NCI-H1436 (cell line): ENCODE measurements around the gene MYO18B.

Source experiments
- DNase-seq: peaks from one replicate; lab custom pipeline; 2025; lab: John Stamatoyannopoulos, UW

Gene MYO18B

GRCh38 chr22:25903294-25903693, 161.3 kb downstream of the MYO18B start:
- no peak for DNase-seq

DNA sequence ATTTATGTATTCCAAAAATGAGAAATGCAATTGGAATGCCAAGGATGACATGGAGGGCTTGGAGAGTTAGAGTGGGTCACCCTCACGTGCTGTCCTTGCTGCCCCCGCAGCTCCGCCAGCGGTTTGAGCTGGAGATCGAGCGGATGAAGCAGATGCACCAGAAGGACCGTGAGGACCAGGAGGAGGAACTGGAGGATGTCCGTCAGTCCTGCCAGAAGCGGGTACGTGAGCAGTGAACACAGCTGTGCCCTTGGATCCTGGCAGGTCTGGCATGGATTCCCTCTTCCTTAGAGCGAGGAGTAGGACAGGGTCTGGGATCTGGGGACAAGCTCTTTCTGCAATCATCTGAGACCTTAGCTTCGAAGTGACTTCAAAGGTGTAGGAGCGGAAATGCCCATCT, 166.2 kb downstream of the MYO18B start:
- DNase-seq, result no peak

- no peak for DNase-seq
Observed at GRCh38 chr22:25908755-25909154, 166.8 kb downstream of the MYO18B start.

DNA sequence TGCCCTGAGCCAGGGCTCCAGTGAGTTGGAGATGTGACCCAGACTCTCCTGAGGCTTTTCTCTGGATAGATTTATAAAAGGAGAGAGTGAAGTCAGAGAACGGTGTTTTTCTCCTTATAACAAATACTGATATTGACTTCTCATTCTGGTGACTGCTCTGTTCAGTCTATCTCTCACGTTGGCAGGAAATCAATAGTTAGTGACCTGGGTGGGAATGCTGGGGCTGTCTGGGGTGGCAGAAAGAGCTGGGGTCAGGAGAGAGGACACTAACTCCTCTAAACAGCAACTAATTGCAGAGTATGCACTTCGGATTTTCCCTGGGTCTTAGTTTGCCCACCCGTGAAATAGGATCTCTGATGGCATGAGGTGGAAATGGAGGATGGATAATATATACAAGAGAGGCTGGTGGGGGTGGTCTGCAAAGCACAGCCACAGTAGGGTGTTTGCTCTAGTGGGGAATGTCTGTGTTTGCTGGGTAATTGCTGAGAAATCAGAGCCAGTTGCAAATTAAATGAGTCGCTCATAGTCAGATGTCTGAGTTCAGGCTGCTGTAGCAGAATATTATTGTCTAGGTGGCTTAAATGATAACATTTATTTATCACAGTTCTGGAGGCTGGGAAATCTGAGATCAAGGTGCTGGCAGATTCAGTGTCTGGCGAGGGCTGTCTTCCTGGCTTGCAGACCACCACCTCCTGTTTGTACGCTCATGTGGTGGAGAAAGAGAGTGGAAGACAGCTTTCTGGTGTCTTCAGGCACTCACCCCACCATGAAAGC, 167.8 kb downstream of the MYO18B start:
- DNase-seq, result no peak

DNA sequence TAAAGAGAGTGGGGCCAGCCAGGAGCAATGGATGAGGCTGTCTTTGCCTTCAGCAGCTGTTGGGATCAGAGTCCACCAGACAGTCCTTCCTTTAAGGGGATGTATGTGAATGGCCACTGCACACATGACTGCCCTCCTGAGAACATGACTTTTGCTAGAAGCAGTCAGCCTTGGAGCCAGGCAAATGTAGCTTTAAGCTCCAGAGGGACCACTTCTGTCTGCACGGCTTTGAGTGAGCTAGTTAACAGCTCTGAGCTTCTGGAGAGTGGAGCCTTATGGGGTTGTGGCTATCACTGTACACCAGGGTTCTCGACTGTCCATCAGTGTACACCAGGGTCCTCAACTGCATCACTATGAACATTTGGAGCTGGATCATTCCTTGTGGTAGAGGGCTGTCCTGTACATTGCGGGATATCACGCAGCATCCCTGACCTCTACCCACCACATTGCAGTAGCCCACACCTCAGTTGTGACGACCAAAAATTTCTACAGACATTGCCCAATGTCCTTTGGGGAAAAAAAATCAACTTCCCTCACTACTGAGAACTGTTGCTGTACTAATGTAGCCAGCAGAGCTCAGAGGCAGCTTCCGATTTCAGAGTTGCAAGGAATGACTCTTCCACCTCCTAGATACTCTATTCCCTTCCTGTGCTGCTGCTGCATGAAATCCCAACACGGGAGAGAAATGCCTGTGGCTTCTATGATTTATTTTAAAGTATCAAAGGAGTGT, 169.4 kb downstream of the MYO18B start:
- DNase-seq, result no peak

DNA sequence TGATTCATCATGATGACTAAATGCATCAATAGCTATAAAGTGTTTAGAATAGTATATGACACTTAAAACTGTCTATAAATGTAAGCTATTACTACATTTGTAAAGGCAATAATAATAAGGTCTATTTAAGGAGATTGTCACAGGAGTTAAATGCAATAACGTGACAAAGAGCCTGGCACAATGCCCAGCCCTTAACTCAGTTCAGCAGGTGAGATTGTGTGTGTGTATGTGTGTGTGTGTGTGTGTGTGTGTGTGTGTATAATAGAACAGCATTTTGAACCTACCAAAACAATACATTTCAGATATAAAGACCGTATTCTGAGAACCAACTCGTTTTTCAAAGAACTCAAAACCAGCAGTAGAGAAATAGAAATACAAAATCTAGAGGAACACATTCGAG, 177.5 kb downstream of the MYO18B start:
- DNase-seq, result peak; percentile 92

- DNase-seq, result no peak
Observed at GRCh38 chr22:25922141-25922540, 180.2 kb downstream of the MYO18B start.

DNA sequence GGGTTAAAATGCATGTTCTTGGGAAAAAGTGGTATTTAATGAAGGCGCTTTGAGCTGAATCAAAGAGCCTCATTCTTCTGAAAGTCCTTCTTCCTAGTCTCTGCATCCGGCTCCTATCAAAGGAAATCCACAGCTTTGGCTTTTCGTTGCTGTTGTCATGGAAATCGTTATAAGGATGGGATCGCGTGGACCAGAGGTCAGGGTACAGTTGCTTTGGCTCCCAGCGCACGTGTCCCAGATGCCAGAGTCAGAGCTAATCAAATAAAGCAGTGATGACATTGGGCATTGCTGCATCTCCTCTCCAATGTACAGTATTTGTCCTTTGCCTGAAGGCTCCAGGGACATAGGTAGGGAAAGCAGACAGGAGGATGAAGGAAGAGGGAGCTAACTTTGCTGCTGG, 181.9 kb downstream of the MYO18B start:
- DNase-seq, result no peak

DNA sequence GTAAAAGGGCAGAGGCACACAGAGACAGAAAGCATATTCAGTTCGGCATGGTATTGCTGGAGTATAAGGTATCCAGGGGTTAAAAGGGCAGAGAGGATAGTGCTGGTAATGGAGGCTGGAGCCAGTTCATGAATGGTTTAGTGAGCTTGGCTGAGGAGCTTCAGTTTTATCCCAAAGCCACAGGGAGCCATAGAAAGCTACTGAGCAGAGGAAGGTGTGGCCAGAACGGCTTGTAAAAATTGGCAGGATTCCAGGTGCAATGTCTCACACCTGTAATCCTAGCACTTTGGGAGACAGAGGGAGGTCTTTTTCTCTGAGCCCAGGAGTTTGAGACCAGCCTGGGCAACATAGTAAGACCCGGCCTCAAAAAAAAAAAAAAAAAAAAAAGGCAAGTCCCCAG, 186.1 kb downstream of the MYO18B start:
- no peak for DNase-seq

DNA sequence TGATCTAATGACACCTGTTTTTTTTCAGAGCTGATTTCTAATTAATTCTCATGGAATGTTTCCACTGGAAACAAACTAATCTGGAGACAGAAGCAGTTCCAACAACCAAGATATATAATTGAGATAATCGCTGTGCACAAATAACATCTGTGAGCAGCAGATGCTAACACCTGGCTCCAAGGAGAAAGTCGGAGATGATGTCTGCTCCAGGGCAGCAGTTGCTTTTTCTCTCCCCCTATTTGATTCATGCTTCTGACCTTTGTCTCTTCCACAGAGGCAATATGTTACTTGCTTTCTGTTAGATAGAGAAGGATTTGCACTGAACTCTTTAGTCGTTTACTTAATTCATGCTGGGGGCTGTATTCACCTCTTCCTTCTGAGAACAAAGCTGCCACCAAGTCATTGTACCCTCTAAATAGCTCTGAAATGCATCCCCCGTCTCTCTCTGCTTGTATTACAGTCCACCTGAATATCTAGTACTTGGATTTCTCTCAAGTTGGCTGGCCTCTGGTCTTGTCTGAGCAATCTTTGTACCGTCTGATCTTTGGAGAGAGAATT, 187.4 kb downstream of the MYO18B start:
- no peak for DNase-seq

DNA sequence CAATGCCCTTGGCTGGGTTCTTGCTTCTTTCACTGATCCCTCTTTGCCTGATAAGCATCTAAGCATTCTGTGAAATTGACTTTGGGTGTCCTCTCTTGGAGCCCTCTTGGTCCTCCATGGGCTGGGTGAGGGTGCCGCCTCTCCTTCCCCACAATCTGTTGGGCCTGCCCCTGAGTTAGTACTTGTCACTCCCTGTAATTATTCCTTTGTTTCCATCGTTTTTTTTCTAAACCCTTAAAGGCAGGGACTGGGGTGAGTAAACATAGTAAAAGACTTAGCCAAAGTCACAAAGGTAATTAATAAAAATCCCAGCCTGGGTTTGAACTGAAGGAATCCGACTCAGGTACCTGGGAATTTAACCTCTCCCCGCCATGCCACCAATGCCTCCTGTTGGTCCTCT, 188.1 kb downstream of the MYO18B start:
- DNase-seq, result no peak

- DNase-seq, result peak; percentile 90
Observed at GRCh38 chr22:25930788-25931310, 188.9 kb downstream of the MYO18B start.

DNA sequence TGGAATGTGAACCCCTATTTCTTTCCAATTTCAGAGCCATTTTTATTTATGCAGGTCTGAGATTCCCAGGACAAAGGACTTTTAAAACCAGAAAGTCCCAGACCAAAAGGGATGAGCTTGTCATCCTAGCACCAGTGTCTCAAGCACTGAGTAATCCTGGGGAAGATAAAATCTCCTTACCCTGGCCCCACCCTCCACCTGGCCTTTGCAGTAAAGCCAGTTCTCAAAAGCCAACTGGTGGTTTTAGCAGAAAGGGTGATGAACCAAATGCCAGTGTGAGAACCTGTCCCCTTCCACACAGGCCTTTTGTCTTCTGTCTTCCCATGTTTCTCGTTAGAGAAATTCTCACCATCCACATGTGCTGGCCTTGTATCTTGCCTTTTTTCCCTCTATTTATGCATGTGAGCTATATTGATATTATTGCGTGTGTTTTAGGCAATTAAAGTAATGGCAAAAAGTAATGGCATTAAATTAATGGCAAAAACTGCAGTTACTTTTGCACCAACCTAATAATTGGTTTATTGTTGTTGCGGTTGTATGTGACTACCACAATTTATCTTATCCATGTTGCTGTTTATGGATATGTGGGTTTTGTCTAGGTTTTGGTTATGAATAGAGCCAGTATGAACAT, 191.3 kb downstream of the MYO18B start:
- DNase-seq, result no peak

DNA sequence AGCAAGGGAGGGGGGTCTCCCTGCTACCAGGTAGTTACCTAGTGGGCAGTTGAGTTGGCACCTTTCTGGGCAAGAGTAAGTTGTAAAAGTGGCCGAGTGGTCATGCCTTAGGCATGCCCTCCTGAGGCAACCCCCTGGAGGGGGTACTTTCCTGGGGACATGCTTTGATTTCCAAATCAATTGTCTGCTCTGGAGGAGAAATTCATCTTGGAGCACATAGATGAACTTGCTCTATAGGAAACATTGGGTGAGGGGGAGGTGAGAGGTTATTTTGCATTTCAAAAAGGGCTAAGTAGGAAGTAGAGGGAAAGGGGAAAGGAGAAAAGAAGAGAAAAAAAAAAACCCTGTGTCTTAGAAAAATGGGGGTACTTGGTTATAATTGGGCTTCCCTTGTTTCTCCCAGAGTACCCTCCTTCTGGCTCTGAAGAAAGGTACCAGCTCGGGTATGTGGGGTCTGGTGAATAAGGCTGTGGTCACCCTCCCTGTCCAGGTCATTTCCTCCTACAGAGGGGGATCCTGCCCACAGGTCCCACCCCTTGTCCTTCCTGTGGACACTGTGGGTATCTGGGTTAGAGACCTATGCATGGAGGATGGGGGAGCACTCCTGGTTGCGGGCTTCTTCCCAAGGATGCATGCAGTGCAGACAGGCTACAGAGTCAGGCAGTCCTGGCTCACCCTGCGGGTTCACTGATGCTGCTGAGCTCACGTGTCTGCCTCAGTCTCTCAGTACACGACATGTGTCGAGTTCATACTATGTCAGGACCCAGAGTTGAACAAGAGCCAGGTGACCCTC, 193.5 kb downstream of the MYO18B start:
- DNase-seq, result no peak

GRCh38 chr22:25938151-25938550, 196.2 kb downstream of the MYO18B start:
- no peak for DNase-seq

- no peak for DNase-seq
Observed at GRCh38 chr22:25939384-25939783, 197.4 kb downstream of the MYO18B start.

GRCh38 chr22:25940479-25940878, 198.5 kb downstream of the MYO18B start:
- DNase-seq, result no peak

GRCh38 chr22:25941365-25941960, 199.5 kb downstream of the MYO18B start:
- DNase-seq, result no peak

DNA sequence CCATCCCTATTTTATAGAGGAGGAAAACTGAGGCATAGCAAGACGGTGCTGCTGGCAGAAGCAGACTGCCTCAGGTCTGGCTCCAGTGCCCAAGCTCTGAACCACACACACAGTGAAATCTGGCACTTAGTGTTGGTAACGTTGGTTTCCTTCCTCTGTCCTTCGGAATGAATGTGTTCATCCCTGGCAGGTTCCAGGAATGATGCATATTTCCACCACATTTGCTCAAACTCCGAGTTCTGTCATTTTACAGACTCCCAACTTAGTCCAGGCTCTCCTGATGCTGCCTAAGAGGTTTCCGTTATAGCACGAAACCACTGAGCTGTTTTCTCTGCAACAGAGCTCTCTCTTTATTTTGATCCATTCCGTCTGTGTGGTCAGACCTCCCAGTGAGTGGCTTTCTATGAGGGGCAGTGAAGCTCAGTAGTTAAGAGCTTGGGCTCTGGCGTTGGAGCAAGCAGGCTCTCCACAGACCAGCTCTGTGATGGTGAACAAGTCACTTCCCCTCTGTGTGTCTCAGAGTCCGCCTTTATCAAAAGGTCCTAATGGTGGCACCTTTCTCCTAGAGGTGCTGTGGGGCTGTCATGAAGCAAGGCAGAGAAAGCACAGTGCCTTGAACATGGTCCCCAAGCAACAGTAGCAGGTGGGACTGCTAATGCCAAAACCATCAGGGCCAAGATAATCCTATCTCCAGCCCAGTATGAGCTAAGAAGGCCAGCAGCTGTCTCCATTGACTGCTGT, 200.3 kb downstream of the MYO18B start:
- DNase-seq, result no peak

DNA sequence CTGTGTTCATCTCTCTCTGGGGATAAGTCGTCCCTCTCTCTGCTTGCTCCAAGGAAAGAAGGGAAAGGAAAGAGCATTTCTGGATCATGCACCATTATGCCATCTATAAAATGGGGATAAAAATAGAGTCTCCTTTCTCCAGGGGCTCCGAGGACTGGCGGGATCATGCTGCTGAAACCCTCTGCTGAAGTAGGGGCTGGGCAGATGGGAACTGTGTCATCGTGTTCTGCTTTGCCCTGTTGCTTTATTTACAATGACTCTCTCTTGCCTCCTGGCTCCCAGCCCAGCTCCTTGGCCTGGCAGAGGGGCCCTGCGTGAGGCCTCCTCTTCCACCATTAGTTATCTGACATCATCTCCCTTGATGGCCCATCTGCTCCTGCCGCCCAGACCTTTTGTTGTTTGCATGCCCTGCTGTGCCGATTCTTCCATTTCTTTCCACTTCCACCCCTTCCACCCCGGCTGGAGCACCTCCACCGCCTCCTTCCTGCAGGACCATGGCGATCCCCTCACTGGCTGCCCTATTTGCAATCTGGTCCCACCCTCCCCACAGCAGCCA, 200.9 kb downstream of the MYO18B start:
- DNase-seq, result peak; percentile 66
